ENCODE data around the gene PIP4P1.
A peak's percentile ranks its signal among the peaks of the same experiment; 100 is the strongest.
"Not testable (repeated sequence)": the region's sequence is repeated elsewhere in the genome, so short reads cannot be mapped to it uniquely, and the experiment has no call there.

PIP4P1 gene

DNA sequence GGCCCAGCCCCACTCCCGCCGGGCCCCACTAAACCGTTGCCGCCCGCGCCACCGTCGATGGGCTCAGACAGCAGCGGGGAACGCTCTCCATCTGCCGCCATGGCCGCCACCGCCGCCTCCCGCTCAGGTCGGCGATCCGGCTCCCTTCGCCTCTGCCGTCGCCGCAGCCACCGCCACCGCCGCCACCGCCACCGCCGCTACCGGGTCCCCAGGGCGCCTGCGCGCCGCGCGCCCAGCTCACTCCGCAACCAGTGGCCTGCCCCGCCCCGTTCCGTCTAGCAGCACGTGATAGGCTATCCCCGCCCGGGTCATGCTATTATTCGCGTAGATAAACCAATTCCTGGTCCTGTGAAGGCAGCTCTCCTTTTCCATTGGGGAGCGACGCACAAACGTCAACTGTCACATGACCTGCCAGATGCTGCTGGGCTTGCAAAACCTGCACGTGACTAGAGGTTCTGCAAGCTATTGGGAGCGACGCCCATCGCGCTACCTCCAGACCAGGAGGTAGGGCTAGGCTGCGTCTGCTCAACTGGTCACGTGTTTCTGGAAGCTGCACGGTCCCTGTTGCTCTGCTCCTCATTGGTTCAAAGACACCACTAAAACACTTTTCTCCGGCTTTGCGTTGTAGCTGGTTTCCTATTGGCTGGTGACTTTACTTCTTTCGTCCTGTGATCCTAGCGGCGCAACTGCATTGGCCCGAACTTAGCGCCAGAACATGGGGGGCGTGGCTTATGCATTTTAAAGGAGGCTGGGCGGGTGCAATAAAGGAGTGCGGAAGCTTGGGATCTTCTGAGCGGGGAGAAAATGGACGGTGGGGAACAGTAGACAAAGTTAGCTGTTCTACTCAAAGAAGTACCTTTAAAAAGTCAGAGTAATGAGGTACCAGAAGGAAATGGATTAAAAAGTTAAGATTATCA is at the start of gene PIP4P1:
TSS of gene PIP4P1 (minus strand) at position 210 of the 917 bp plus-strand sequence. CDS start at position 101, 109 bp downstream.
- peak; percentile 96 for DNase-seq

DNA sequence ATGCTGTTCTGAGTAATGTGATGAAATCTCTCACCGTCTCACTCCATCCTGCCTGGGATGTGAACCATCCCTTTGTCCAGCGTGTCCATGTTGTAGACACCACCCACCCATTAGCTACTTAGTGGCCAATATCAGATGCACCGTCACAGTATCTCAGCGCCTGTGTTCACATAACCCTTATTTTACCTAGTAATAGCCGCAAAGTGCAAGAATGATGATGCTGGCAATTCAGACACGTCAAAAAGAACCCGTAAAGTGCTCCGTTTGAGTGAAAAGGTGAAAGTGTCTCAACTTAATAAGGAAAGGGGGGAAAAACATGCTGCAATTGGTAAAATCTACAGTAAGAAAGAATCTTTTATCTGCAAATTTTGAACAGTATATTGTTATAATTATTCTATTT is 47.1 kb upstream of the PIP4P1 start:
- no peak for DNase-seq

DNA sequence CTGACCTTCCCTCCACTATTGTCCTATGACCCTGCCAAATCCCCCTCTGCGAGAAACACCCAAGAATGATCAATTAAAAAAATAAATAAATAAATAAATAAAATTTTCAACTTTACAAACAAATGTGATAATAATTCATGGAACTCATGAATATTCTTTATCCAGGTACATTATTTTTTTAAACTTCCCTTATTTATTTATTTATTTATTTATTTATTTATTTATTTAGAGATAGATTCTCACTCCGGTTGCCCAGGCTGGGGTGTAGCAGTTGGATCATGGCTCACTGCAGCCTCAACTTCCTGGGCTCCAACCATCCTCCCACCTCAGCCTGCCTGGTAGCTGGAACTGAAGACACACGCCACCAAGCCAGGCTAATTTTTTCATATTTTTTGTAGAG is 46.3 kb upstream of the PIP4P1 start:
- not testable (repeated sequence) for DNase-seq

DNA sequence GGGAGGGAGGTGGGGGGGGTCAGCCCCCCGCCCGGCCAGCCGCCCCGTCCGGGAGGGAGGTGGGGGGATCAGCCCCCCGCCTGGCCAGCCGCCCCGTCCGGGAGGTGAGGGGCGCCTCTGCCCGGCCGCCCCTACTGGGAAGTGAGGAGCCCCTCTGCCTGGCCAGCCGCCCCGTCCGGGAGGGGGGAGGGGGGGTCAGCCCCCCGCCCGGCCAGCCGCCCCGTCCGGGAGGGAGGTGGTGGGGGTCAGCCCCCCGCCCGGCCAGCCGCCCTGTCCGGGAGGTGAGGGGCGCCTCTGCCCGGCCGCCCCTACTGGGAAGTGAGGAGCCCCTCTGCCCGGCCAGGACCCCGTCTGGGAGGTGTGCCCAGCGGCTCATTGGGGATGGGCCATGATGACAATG is 45.5 kb upstream of the PIP4P1 start:
- DNase-seq, result not testable (repeated sequence)

DNA sequence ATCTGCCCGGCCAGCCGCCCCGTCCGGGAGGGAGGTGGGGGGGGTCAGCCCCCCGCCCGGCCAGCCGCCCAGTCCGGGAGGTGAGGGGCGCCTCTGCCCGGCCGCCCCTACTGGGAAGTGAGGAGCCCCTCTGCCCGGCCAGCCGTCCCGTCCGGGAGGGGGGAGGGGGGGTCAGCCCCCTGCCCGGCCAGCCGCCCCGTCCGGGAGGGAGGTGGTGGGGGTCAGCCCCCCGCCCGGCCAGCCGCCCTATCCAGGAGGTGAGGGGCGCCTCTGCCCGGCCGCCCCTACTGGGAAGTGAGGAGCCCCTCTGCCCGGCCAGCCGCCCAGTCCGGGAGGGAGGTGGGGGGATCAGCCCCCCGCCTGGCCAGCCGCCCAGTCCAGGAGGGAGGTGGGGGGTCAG is 45.0 kb upstream of the PIP4P1 start:
- not testable (repeated sequence) for DNase-seq

DNA sequence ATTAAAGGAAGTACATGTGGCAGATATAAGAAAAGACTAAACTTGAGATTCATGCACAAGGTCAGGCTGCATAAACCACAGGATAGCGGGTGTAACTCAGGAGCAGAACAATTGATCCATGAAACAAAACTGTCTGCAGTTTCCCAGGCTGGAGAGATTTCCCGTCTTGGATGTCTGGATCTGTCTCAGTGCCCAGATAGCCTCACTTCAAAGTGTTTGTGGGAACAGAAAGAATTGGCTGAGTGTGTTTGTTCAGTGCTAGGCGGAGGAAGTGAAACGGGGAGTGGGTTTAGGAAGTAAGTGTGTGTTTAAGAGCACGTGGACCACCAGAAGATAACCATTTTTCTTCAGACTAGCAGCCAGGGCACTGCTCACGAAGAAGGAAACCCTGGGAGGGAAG is 42.7 kb upstream of the PIP4P1 start:
- DNase-seq, result no peak

DNA sequence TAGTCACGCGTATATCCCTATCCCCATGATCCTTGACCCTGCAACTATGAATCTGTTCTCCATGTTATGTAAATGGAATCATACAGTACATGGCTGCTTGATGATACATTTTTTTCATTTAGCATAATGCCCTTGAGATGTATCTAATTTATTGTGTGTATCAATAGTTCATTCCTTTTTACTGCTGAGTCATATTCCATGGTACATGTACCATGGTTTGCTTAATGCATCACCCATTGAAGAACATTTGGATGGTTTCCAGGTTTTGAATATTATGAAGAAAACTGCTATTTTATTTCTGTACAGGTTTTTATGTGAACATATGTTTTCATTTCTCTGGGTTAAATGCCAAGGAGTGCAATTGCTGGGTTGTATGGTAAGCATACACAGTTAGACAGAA is 40.1 kb upstream of the PIP4P1 start:
- DNase-seq, result no peak

DNA sequence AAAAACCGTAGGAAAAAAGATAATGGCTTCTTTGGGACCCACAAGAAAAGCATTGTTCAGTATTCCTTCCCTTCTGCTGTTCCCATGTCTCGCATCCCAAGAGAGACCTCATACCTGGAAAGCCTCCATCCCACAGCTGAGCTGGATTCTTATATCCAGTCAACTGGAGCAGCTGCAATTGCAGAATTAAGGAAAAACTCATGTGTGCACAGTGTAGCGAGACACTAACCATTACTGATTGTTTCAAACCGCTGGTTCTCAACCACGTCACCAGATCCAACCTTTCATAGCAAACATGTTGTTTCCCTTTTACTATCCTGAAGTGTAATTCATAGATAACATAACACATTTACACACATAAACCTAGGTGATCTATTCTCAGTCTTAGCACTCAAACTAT is 38.6 kb upstream of the PIP4P1 start:
- DNase-seq, result no peak

DNA sequence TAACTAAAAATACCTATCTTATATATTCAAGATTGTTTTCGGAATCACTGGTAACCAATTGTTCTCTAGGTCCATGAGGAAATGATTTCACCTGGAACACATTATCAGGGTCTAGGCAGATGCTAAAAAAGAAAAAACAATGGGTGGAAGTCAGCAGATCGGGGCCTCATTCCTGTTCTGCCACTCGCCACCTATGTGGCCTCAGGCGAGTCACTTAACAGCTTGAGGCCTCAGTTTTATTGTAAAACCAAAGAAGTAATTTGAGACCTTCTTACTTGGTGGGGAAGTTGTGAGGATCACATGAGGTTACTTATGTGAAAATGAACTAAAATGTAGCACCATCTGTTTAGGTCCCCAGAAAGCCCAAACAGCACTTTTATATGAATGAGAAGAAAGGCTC is 37.9 kb upstream of the PIP4P1 start:
- DNase-seq, result no peak

DNA sequence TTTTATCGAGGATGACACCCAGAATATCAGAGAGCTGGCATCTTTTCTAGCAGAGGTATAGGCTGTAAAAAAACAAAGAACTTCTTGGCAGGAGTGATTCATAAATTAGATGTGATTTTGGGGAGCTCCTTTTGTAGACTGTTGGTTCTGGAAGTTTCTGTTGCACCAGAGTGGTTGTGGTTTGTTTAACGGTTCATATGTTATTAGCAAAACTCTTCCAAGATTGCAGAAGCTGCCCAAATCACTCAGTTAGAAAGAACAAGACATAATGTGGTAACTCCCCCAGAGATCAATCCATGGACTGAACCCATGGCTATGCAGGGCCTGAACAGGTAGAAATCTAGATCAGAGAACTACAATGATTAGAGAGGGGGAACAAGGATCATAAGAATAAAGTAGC is 37.4 kb upstream of the PIP4P1 start:
- DNase-seq, result no peak

DNA sequence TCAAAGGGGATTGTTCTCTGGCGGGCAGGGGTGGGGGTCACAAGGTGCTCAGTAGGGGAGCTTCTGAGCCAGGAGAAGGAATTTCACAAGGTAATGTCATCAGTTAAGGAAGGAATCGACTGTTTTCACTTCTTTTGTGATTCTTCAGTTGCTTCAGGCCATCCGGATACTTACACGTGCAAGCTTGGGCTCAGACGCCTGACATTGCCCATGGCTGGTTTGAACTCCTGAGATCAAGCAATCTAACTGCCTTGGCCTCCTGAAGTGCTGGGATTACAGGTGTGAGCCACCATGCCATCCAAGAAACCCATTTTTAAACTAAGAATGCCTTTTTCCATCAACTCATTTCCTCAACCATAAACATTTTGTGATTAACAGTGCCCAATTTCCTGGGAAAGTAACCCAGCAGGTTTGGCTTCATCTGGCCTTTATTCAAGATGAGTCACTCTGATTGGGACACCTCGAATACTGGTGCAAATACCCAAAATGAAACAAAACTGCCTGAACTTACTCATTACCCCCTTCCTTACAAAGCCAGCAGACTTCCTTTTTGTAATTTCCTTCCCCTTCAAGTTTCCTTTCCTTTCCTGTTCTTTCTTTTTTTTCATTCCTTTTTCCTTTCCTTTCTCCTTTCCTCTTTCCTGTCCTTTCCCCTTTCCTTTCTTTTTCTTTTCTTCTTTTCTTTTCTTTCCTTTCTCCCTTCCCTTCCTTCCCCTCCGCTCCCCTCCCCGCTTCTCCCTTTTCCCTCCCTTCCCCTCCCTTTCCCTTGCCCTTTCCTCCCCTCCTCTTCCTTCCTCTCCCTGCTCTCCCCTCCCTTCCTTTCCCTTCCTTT is 33.9 kb upstream of the PIP4P1 start:
- no peak for DNase-seq

DNA sequence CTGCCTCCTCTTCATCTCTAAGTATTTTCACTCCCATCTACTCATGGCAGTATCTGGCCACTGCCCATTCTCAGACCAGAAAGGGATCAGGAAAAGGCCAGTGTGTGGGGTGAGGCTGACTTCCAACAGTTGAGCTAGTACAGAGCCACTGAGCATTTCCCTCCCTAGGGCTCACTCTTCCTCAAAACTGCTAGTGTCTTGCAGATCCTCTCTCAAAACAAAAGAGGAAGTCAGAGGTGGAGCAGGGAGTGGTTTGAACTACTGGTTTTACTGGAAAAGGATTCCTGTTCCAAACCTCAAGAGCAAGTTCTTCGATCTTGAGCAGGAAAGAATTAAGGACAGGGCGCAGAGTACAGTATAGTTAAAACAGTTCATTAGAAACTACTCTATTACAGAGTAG is 32.4 kb upstream of the PIP4P1 start:
- no peak for DNase-seq

DNA sequence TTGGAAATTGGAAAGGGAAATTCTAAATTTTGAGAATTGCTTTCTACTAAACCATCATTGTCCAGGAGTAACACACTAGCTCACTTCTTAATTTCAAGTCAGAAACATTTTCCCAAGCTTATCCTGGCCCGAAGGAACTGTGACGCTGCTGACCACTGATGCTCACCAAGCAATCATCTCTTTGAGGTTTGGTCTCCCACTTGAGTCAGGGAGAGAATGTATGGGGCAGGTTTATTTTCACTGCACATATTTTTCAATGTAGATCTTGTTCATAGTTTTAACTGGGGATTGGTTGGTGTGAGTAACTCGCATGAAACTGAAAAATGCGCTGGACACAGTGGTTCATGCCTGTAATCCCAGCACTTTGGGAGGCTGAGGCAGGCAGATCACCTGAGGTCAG is 31.3 kb upstream of the PIP4P1 start:
- no peak for DNase-seq

DNA sequence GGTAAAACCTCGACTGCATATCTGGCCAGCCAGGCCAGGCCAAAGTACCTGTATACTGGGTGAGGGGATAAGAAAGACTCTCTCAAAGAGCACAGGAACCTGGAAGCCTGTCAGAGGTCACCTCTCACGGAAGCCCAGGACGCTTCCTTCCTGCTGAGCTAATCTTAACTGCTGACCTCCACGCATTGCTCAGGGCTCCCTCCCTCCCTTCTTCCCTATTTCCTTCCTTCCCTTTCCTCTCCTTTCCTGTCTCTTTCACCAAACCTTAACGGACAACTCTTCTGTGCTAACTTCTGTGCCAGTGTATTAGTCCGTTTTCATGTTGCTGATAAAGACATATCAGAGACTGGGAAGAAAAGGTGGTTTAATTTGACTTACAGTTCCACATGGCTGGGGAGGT is 29.3 kb upstream of the PIP4P1 start:
- no peak for DNase-seq

DNA sequence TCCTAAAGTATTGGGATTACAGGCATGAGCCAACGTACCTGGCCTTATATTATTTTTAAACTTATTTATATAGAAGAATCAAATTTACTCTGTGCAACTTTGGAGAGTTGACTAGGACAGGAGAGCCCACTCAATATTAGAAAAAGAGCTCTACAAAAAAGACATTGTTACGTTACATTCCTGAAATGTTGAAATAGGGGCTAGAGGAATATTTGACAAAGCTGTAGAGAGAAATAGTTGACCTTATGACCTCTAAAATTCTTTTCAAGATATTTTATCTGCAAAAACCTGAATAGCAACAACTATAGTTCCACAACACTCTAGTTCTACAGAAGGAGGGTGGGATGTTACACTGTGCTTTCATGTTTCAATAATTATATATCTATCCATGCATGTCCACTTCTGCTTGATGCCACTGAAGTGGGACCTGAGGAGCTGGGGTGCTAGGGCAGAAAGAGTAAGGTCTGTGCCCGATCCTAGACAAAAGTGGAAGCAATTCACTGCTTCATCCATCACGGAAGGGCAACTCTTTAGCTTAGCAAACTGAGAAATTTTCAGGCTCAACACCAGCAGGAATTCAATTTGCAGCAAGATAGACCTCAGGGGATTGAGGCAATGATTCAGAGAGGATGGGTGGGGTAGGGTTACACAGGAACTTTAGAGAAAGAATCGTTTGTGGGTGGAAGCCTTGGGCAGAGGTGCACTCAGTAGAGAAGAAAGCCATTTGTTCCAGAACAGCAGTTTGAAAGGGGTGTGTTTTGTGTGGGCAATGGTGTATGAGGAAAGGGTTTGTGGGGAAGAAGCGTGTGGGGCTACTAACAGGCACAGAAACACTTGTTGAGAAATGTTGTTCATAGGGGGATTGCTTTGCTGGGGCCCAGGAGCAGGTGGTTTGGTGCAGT is 28.1 kb upstream of the PIP4P1 start:
- no peak for DNase-seq

DNA sequence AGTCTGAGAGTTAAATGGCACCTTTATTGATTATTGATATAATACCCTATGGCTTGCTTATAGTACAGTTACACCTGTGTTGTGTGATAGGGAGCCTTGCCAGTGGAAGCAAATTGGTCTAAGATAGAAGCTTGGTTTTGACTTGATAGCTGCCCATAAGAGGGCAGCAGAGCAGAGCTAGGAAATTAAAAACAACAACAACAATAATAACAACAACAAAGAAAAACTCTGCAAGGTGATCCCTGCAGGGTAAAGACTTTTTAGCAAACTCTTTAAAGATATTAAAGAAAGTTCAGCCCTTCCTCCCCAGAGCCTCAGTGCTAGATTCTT is 26.1 kb upstream of the PIP4P1 start:
- DNase-seq, result no peak

DNA sequence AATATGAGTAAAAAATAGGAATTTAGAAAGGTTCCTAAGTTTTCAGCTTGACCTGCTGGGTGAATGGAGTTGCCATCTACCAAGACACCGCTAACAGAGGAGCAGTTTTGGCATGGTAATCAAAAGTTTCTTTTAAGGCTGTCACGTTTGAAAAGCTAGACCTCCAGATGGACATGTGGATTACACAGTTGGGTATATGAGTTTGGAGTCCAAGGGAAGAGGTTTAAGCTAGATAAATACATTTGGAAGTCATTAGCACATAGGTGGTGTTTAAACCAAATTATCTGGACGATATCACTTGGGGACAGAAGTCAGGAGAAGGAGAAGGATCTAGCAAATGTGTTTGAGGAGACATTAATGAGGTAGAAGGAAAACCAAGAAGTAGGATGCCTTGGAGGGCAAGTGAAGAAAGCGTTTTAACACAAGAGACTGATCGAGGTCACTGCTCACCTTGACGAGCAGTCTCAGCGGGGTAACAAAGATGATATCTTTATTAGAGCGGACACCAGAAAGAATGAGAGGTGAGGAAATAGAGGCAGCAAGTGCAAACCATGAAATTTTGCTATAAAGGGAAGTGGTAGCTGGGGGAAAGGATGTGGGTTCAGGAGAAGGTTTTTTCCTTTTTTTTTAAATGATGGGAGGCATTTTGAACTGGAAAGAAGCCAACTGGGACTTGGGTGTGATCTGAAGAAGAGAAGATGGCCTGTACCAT is 25.6 kb upstream of the PIP4P1 start:
- no peak for DNase-seq

DNA sequence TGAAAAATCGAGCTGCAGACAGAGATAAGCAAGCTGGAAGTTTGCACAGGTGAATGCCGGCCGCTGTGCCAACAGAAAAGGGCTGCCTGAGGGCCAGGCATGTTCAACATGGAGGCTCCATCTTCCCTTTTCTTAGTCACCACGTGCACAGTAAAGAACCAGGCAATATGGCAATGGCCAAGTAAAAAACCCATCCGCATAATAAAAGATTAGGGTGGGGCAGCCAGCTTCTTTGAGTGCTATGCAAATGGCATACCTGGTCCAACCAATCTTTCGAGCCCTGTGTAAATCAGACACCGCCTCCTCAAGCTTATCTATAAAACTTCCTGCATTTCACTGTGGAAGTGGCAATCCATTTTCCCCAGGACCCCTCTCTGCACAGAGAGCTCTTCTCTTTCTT is 24.7 kb upstream of the PIP4P1 start:
- DNase-seq, result no peak

DNA sequence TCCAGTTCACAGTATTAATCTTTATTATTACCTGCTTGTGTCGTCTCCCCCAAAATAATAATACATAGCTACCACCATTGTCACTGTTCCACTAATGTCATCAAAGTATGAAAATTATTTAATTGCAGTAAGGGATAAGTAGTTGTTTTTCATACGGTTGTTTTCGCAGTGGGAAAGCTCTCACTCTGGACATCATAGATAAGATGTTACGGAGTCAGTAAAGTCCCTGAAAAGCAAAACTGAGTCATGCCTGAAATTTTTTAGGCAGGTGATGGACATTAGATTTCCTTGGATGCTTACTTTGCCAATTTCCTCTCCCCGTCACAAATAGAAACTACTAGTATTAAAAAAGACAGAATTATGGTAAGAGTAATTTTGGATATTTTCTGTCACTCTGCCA is 21.1 kb upstream of the PIP4P1 start:
- DNase-seq, result no peak

DNA sequence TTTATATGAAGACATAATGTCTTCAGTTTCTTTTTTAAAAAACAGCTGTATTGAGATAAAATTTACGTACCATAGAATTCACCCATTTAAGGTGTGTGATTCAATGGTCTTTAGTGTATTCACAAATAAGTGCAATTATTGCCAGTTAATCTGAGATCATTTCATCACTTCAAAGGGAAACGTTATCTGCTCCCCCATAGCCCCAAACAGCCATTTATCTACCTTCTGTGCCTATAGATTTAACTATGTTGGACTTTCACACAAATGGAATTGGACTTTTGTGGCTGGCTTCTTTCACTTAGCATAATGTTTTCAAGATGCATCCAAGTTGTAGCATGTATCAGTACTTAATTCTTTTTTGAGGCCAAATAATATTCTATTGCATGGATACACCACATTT is 17.7 kb upstream of the PIP4P1 start:
- no peak for DNase-seq

DNA sequence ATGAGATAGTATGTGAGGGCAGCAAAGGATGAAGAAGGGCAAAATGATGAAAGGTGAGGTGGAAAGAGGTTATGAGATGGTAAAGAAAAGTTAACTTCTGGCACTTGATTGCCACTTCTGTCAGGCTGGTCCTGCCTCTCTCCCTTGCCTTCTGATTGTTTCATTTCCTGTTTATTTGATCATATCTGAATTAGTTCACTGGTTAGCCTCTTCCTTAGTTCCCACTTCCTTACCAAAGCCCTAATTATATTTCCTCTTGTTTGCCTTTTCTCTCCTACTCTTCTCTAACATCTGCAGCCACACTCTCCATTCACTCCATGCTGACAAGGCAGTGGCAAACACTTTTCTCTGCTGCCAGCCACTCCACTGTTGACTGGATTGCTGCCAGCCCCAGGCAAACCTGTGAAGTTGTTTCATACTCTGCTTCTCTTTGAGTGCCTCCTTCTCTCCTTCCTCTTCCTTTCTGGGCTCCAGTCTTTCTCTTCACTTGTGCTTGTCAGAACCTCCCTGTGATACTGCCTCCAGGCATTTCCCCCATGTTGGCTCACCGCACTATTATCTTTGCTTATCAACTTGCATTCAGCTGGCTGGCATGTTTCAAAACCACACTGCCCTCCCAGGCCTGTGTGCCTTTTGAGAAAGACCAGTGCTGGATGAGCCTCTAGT is 16.1 kb upstream of the PIP4P1 start:
- no peak for DNase-seq

DNA sequence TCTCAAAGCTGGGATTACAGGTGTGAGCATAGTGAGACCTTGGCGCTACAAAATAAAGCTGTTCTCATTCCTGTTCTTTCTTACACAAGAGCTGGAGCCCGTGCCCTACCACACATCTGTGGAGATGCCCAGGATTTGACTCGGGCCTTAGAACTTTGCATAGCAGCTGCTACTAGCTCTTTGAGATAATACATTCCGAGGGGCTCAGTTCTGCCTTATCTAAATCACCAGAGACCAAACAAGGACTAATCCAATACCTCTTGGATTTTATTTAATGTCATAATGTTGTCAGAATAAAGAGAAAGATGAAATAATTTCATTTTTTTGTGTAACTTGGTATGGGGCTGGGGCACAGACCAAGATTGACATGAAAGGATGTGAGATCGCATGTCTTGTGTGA is 15.5 kb upstream of the PIP4P1 start:
- DNase-seq, result no peak
